LHCN-M2 (cell line): ENCODE results near the gene STPG1. TPM values are rescaled to one million over a fixed set of nuclear protein-coding genes. Genes with fewer than 3 reads are reported as not detected.
A peak's percentile ranks its signal among the peaks of the same experiment; 100 is the strongest.

Experiments
- DNase-seq: peaks from one replicate; pipeline ENCODE4 v3.0.0-alpha.2; 2012; ENCODE audit warnings: low read depth
- total RNA-seq: library from RNA; depleted of rRNA; stranded (reverse); fragments of >200 nt; gene quantifications from 2 replicates; pipeline ENCODE4 v1.2.3, GENCODE V29; 2014; rRNA removed

STPG1 gene
- total RNA-seq, 1 experiment from 2014 or later: 4.9 TPM

GRCh38 chr1:24318615-24319311 lies 94.8 kb downstream of the STPG1 start:
- DNase-seq: no peak

- DNase-seq: peak; percentile 37
These were observed 95.5 kb downstream of the STPG1 start for GRCh38 chr1:24317956-24318614.

DNA sequence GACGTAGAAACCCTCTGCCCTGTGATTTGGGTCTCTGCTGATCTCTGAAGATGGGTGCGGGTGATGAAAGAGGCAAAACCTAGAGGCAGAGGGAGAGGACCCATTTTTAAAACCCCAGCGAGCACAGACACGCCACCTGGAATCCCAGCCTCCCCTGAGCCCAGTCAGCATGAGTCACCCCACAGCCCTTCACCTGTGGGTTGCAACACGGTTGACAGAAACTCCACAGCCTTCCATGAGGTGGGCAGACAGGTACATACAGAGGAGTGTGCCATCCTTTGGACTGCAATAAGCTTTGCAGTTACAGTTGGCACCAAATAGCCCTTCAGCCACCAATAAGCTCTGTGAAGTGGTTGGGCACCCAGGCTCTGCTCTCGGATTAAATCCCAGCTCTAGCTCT lies 96.5 kb downstream of the STPG1 start:
- no peak for DNase-seq

- no peak for DNase-seq
These were observed 96.9 kb downstream of the STPG1 start for GRCh38 chr1:24316645-24317044.

- DNase-seq: no peak
These were observed 98.2 kb downstream of the STPG1 start for GRCh38 chr1:24315391-24315790.

DNA sequence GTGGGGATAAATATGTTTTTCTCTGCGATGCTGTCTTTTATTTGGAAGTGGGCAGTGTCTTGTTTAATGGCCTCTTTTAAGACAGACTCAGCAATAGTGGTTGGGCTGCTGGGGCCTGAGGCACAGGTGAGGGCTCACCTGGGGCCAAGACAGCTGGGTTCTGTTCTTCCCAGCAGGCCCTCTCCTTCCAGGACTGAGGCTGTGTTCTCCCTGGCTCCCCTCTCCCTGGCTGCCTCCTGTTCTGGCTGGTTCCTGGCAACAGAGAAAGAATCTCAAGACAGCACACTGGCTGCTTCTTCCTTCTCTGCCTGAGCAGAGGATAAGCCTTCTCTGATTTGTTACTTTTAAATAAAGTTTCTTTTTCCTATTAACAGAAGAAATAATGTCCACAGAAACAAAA lies 101.8 kb downstream of the STPG1 start:
- no peak for DNase-seq

- DNase-seq: no peak
These were observed 102.3 kb downstream of the STPG1 start for GRCh38 chr1:24311234-24311633.

DNA sequence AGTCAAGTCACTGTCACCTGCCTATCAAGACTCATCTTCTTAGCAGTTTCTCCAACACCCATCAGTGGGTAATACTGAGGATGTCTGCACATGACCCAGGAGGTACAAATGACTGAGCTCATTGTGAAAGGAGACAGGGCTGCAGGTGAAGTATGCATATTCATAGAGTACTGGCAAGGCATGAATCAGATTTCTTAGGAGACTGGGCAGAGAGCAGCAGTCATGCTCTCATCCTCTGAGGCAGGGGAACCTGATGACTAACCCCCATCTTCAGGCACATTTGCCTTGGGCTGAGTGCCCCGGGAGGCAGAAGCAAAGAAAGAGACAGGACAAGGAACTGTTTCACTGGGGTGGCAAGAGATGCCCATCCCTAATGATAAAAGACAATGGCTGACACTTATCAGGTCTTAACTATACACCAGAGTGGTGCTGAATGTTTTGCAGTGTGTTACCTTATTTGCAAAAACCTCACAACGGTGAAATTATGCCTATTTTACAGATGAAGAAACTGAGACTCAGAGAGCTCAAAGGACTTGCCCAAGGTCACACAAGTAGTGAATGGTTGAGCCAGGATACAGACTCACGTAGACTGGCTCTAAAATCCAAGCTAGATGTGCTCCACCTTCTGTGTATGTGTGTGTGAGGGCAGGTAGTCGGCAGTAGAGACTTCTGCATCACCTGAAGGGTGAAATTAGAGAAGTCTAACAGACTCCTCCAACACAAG lies 103.7 kb downstream of the STPG1 start:
- DNase-seq: no peak

DNA sequence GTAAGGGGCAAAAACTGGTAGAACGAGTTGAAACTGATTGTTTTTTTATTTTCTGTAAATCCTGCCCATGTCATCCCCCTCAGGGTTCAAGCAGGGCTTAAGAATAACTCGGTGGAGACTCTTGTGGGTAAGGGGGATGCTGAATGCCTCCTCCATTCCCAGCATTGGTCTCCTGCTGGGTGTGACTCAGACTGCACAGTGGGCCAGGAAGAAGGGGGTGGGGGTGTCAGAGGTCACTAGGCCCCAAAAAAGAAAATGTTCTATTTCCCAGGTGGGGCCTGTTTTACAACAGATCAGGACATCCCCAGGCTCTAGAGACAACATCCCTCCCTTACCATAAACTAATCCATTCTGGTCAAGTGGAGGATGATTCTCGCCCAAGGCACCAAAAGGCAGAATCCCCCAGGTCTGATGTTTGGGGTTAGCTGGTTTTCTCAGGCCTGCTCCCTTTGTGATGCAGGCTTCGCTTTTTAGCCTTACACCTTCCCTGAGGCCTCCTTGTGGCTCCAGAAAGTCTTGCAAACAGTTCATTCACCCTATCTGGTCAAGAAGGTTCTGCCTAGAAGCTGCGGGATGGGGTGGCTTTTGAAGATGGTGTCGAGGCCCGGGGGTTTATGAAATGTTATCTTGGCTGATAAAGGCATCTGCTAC lies 105.1 kb downstream of the STPG1 start:
- no peak for DNase-seq

Other genes starting within 250 kb of the STPG1 start
- gene IFNLR1, start 226.5 kb downstream of the STPG1 start, total RNA-seq: not detected in 2 replicates
- gene GRHL3, start 94.4 kb downstream of the STPG1 start, total RNA-seq: not detected in 2 replicates
- gene NIPAL3, start 2.0 kb upstream of the STPG1 start, total RNA-seq: 18.8 and 19.2 TPM in 2 replicates
- gene RCAN3, start 89.1 kb upstream of the STPG1 start, total RNA-seq: 6.1 and 6.8 TPM in 2 replicates
- gene NCMAP, start 142.3 kb upstream of the STPG1 start, total RNA-seq: not detected in 2 replicates
- gene SRRM1, start 229.5 kb upstream of the STPG1 start, total RNA-seq: 46.2 and 55.3 TPM in 2 replicates